ENCODE data around the gene UBA7. TPM values are rescaled to one million over a fixed set of nuclear protein-coding genes. Genes with fewer than 3 reads are reported as not detected.

UBA7 gene
- total and polyA plus RNA-seq, 2 of the 13 experiments (the other 11 are each of a cell fraction or from before 2014, with no cell fraction given) = 9.5 to 16.5 TPM

- TF ChIP-seq AHDC1 (CRISPR knock-in tag; IDR thresholded peaks at IDR 0.05; ENCODE audit: borderline replicate concordance) (0 out of 2 replicates have a peak, but pooled peaks have one; percentile 38), GATAD1 (CRISPR knock-in tag; IDR thresholded peaks at IDR 0.05) (peak; percentile 63; the same call in 1 of the 2 replicates), ZNF687 (CRISPR knock-in tag; IDR thresholded peaks at IDR 0.05) (peak; percentile 64), ZNF350 (CRISPR knock-in tag; IDR thresholded peaks at IDR 0.05; ENCODE audit: borderline replicate concordance, low read depth) (0 out of 2 replicates have a peak, but pooled peaks have one; percentile 23), ISL2 (CRISPR knock-in tag; IDR thresholded peaks at IDR 0.05) (peak; percentile 44; the same call in 1 of the 2 replicates), REPIN1 (CRISPR knock-in tag; IDR thresholded peaks at IDR 0.05; ENCODE audit: borderline replicate concordance, low read depth) (0 out of 2 replicates have a peak, but pooled peaks have one; percentile 33), ZFY (CRISPR knock-in tag; IDR thresholded peaks at IDR 0.05) (peak; percentile 89), ZNF614 (CRISPR knock-in tag; IDR thresholded peaks at IDR 0.05; ENCODE audit: borderline replicate concordance) (peak; percentile 63; the same call in 1 of the 2 replicates), ARID4A (CRISPR knock-in tag; IDR thresholded peaks at IDR 0.05; ENCODE audit: borderline replicate concordance) (peak; percentile 46; the same call in 1 of the 2 replicates), PHF21A (CRISPR knock-in tag; IDR thresholded peaks at IDR 0.05) (peak; percentile 70; the same call in 1 of the 2 replicates), TARDBP (CRISPR knock-in tag; IDR thresholded peaks at IDR 0.05) (0 out of 2 replicates have a peak, but pooled peaks have one; percentile 34), ZNF558 (CRISPR knock-in tag; IDR thresholded peaks at IDR 0.05; ENCODE audit: borderline replicate concordance) (0 out of 2 replicates have a peak, but pooled peaks have one; percentile 28), FOXO1 (CRISPR knock-in tag; IDR thresholded peaks at IDR 0.05) (peak; percentile 43; the same call in 1 of the 2 replicates), GABPB1 (CRISPR knock-in tag; IDR thresholded peaks at IDR 0.05) (0 out of 2 replicates have a peak, but pooled peaks have one; percentile 6)
Observed at GRCh38 chr3:49844464-49845183, 30.9 kb upstream of the UBA7 start (continued).

Measured in HepG2 (cell line).